Spleen (tissue), 7 donors: ENCODE data around the gene ZFP91.

Experiments used
- CTCF ChIP-seq, 11 experiments: fragments of 200-600 bp in 7 of 11; fragments of 450-650 bp in 4 of 11; sonication (generic) in 4 of 11; IDR thresholded peaks in 8 of 11; conservative IDR thresholded peaks in 3 of 11; 1 replicate in 7 of 11; 2 replicates in 4 of 11; pipeline versions ENCODE4 v1.4.0 to v1.8.0; 2016 to 2021; ENCODE audit warnings: antibody characterized with exemption in 11 of 11, inconsistent platforms in 4 of 11, mild to moderate bottlenecking in 1 of 11
- POLR2A ChIP-seq, 3 donors: fragments of 450-650 bp; IDR thresholded peaks; one replicate each; pipeline ENCODE4 v1.5.1; 2017; ENCODE audit warnings: antibody characterized with exemption in 3 of 3, mild to moderate bottlenecking in 1 of 3
- POLR2AphosphoS5 ChIP-seq, 3 donors: sonication (generic); formaldehyde crosslinking; IDR thresholded peaks; one replicate each; pipeline ENCODE4 v1.5.1; 2017; ENCODE audit warnings: antibody characterized with exemption in 3 of 3
- donor health status: DM: no; HTN: no; CAD: no; lungs with moderate emphysema.
- donor health status: DM: no; HTN: no; CAD: no.
- donor health status: DM: no; HTN: no; CAD: no.

DNA sequence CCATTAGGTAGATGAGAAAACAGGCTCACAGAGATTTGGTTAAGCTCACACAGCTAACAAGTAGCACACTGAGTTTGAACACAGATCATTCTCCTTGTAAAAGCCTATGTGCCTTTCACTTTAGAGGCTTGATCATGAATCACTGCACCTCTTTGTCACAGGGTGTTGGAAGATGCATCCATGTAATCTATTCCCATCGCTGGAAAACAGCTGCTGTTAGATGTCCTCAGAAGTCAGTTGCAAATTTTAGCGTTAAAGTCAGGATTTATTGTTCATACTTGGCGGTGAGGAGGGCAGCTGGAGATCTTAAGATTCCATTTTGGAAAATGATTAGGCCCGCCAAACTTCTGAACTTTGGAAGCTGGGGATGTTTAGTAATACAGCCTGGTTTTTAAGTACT is 46.2 kb downstream of the ZFP91 start:
- no peak for TF ChIP-seq CTCF (IDR thresholded peaks at IDR 0.05 in 8 of 11, conservative IDR thresholded peaks at IDR 0.05 in 3 of 11)
- TF ChIP-seq POLR2AphosphoS5 (IDR thresholded peaks at IDR 0.05), result no peak
- TF ChIP-seq POLR2A (IDR thresholded peaks at IDR 0.05), result no peak
